ENCODE measurements around the gene CNN2.

The CNN2 gene

DNA sequence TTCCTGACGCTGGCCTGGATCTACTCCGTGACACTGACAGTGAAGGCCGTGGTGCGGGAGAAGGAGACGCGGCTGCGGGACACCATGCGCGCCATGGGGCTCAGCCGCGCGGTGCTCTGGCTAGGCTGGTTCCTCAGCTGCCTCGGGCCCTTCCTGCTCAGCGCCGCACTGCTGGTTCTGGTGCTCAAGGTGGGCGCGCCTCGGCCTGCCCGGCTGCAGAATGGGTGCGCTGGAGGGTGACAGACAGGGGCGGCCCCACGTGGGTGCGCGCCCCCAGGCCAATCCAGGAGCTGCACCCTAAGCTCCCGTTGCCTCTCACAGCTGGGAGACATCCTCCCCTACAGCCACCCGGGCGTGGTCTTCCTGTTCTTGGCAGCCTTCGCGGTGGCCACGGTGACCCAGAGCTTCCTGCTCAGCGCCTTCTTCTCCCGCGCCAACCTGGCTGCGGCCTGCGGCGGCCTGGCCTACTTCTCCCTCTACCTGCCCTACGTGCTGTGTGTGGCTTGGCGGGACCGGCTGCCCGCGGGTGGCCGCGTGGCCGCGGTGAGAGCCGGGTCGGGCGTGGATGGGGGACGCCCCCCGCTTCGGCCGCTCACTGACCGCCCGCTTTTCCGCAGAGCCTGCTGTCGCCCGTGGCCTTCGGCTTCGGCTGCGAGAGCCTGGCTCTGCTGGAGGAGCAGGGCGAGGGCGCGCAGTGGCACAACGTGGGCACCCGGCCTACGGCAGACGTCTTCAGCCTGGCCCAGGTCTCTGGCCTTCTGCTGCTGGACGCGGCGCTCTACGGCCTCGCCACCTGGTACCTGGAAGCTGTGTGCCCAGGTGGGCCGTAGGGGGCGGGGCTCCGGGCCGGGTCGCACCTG lies 20.7 kb downstream of the CNN2 start:
- H3K9ac ChIP-seq (ENCODE audit: insufficient read length) = no peak overlapping the region
- TF ChIP-seq FOXP2 (optimal IDR thresholded peaks at IDR 0.05; ENCODE audit: control extremely low read depth, extremely low read length, insufficient read depth) (no peak), EZH2 (IDR thresholded peaks at IDR 0.05) (no peak), POLR2AphosphoS5 (IDR thresholded peaks at IDR 0.05; ENCODE audit: borderline replicate concordance, low read depth, low read length) (no peak)
- no peaks in the 10 kb centered on the region for H3K9me3 ChIP-seq (ENCODE audit: low read depth, low read length)
- no peak overlapping the region for H3K4me3 ChIP-seq
- no peaks in the 10 kb centered on the region for H3K36me3 ChIP-seq (ENCODE audit: insufficient read depth, low read length)
- DNase-seq (ENCODE audit: low read depth, low spot score) = no peak
- H3K27ac ChIP-seq = no peak overlapping the region

- Histone ChIP-seq H3K9ac (ENCODE audit: insufficient read length) (no peak overlapping the region), H3K4me3 (no peak overlapping the region), H3K9me3 (ENCODE audit: low read depth, low read length) (no peaks in the 10 kb centered on the region), H3K36me3 (ENCODE audit: insufficient read depth, low read length) (no peaks in the 10 kb centered on the region), H3K27ac (no peak overlapping the region)
- TF ChIP-seq EZH2 (IDR thresholded peaks at IDR 0.05) = no peak
- TF ChIP-seq FOXP2 (optimal IDR thresholded peaks at IDR 0.05; ENCODE audit: control extremely low read depth, extremely low read length, insufficient read depth) = no peak
- TF ChIP-seq POLR2AphosphoS5 (IDR thresholded peaks at IDR 0.05; ENCODE audit: borderline replicate concordance, low read depth, low read length) = no peak
- DNase-seq (ENCODE audit: low read depth, low spot score) = no peak
These were observed 21.3 kb downstream of the CNN2 start for GRCh38 chr19:1047696-1048147.

- Histone ChIP-seq H3K9me3 (ENCODE audit: low read depth, low read length) (no peaks in the 10 kb centered on the region), H3K4me3 (no peak overlapping the region), H3K36me3 (ENCODE audit: insufficient read depth, low read length) (no peaks in the 10 kb centered on the region), H3K9ac (ENCODE audit: insufficient read length) (no peak overlapping the region), H3K27ac (no peak overlapping the region)
- DNase-seq (ENCODE audit: low read depth, low spot score) = no peak
- TF ChIP-seq EZH2 (IDR thresholded peaks at IDR 0.05) (no peak), POLR2AphosphoS5 (IDR thresholded peaks at IDR 0.05; ENCODE audit: borderline replicate concordance, low read depth, low read length) (no peak), FOXP2 (optimal IDR thresholded peaks at IDR 0.05; ENCODE audit: control extremely low read depth, extremely low read length, insufficient read depth) (no peak)
These were observed 22.7 kb downstream of the CNN2 start for GRCh38 chr19:1049106-1049505.

- Histone ChIP-seq H3K4me3 (no peak overlapping the region), H3K9ac (ENCODE audit: insufficient read length) (no peak overlapping the region), H3K27ac (no peak overlapping the region), H3K9me3 (ENCODE audit: low read depth, low read length) (no peaks in the 10 kb centered on the region), H3K36me3 (ENCODE audit: insufficient read depth, low read length) (no peaks in the 10 kb centered on the region)
- no peak for DNase-seq (ENCODE audit: low read depth, low spot score)
- TF ChIP-seq EZH2 (IDR thresholded peaks at IDR 0.05) (no peak), FOXP2 (optimal IDR thresholded peaks at IDR 0.05; ENCODE audit: control extremely low read depth, extremely low read length, insufficient read depth) (no peak), POLR2AphosphoS5 (IDR thresholded peaks at IDR 0.05; ENCODE audit: borderline replicate concordance, low read depth, low read length) (no peak)
These were observed 23.4 kb downstream of the CNN2 start for GRCh38 chr19:1049800-1050199.

DNA sequence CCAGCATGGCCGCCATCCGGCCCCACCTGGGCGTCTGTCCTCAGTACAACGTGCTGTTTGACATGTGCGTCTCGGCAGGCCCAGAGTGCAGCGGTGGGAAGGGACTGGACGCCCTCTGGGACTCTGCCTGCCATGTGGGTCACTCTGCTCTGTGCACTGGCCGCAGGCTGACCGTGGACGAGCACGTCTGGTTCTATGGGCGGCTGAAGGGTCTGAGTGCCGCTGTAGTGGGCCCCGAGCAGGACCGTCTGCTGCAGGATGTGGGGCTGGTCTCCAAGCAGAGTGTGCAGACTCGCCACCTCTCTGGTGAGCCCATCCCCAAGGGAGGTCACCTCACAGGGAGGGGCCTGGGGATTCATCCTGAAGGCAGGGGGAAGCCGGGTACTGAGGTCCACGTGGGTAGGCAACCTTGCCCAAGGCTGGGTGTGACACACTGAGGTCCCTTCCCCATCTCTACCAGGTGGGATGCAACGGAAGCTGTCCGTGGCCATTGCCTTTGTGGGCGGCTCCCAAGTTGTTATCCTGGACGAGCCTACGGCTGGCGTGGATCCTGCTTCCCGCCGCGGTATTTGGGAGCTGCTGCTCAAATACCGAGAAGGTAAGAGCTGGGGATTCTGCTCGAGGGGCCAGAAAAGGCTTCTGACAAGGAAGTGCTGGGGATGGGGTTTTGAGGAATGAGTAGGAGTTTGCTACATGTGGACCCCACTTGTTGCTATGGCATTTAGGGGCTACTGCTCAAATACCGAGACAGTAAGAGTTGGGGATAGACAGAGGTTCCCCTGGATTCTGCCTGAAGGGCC lies 24.8 kb downstream of the CNN2 start:
- no peak for DNase-seq (ENCODE audit: low read depth, low spot score)
- TF ChIP-seq POLR2AphosphoS5 (IDR thresholded peaks at IDR 0.05; ENCODE audit: borderline replicate concordance, low read depth, low read length) (no peak), FOXP2 (optimal IDR thresholded peaks at IDR 0.05; ENCODE audit: control extremely low read depth, extremely low read length, insufficient read depth) (no peak), EZH2 (IDR thresholded peaks at IDR 0.05) (no peak)

DNA sequence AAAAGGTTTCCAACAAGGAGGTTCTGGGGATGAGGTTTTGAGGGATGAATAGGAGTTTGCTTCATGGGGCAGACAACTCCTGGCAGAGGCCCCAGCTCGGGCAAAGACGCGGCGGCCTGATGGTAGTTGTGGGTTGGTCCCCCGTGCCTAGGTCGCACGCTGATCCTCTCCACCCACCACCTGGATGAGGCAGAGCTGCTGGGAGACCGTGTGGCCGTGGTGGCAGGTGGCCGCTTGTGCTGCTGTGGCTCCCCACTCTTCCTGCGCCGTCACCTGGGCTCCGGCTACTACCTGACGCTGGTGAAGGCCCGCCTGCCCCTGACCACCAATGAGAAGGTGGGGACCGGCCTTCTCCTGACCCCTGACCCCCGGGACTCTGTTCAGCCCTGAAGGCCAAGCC lies 25.4 kb downstream of the CNN2 start:
- H3K9me3 ChIP-seq (ENCODE audit: low read depth, low read length) = no peaks in the 10 kb centered on the region
- no peak for DNase-seq (ENCODE audit: low read depth, low spot score)
- H3K9ac ChIP-seq (ENCODE audit: insufficient read length) = no peak overlapping the region
- H3K27ac ChIP-seq = no peak overlapping the region
- no peak for TF ChIP-seq EZH2 (IDR thresholded peaks at IDR 0.05)
- no peak for TF ChIP-seq FOXP2 (optimal IDR thresholded peaks at IDR 0.05; ENCODE audit: control extremely low read depth, extremely low read length, insufficient read depth)
- no peak for TF ChIP-seq POLR2AphosphoS5 (IDR thresholded peaks at IDR 0.05; ENCODE audit: borderline replicate concordance, low read depth, low read length)
- no peak overlapping the region for H3K4me3 ChIP-seq
- no peaks in the 10 kb centered on the region for H3K36me3 ChIP-seq (ENCODE audit: insufficient read depth, low read length)

More for the DNA sequence above, 24.8 kb downstream of the CNN2 start:
- H3K9me3 ChIP-seq (ENCODE audit: low read depth, low read length) = no peaks in the 10 kb centered on the region
- no peak overlapping the region for H3K27ac ChIP-seq
- no peaks in the 10 kb centered on the region for H3K36me3 ChIP-seq (ENCODE audit: insufficient read depth, low read length)
- H3K9ac ChIP-seq (ENCODE audit: insufficient read length) = no peak overlapping the region
- no peak overlapping the region for H3K4me3 ChIP-seq

DNA sequence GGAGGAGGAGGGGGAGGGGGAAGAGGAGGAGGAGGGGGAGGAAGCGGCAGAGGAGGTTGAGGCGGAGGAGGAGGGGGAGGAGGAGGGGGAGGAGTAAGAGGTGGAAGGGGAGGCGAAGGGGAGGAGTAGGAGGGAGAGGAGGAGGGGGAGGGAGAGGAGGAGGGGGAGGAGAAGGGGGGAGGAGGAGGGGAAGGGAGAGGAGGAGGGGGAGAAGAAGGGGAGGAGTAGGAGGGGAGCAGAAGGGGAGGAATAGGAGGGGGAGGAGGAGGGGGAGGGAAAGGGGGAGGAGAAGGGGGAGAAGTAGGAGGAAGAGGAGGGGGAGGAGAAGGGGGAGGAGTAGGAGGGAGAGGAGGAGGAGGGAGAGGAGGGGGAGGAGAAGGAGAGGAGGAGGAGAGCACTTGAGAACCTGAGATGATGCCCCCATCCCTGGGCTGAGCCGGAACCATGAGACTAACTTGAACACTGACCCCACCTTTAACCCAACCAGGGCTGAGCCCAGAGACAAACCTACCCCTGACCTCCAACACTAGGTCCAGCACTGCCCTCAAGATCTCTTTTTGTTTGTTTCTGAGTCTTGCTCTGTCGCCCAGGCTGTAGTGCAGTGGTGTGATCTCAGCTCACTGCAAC lies 26.1 kb downstream of the CNN2 start:
- H3K4me3 ChIP-seq = no peak overlapping the region
- H3K9me3 ChIP-seq (ENCODE audit: low read depth, low read length) = no peaks in the 10 kb centered on the region
- no peak overlapping the region for H3K9ac ChIP-seq (ENCODE audit: insufficient read length)
- no peaks in the 10 kb centered on the region for H3K36me3 ChIP-seq (ENCODE audit: insufficient read depth, low read length)
- TF ChIP-seq POLR2AphosphoS5 (IDR thresholded peaks at IDR 0.05; ENCODE audit: borderline replicate concordance, low read depth, low read length) (no peak), EZH2 (IDR thresholded peaks at IDR 0.05) (no peak), FOXP2 (optimal IDR thresholded peaks at IDR 0.05; ENCODE audit: control extremely low read depth, extremely low read length, insufficient read depth) (no peak)
- DNase-seq (ENCODE audit: low read depth, low spot score) = no peak
- H3K27ac ChIP-seq = no peak overlapping the region
